ENCODE measurements around the gene UTS2B.

GRCh38 chr3:191302451-191302850 lies 27.9 kb downstream of the UTS2B start:
- TF ChIP-seq, protein P1, sequence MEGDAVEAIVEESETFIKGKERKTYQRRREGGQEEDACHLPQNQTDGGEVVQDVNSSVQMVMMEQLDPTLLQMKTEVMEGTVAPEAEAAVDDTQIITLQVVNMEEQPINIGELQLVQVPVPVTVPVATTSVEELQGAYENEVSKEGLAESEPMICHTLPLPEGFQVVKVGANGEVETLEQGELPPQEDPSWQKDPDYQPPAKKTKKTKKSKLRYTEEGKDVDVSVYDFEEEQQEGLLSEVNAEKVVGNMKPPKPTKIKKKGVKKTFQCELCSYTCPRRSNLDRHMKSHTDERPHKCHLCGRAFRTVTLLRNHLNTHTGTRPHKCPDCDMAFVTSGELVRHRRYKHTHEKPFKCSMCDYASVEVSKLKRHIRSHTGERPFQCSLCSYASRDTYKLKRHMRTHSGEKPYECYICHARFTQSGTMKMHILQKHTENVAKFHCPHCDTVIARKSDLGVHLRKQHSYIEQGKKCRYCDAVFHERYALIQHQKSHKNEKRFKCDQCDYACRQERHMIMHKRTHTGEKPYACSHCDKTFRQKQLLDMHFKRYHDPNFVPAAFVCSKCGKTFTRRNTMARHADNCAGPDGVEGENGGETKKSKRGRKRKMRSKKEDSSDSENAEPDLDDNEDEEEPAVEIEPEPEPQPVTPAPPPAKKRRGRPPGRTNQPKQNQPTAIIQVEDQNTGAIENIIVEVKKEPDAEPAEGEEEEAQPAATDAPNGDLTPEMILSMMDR (conservative IDR thresholded peaks at IDR 0.05): no peak
- TF ChIP-seq EZH2 (IDR thresholded peaks at IDR 0.05; ENCODE audit: low read depth): no peak

Data from PC-9 (cell line).